HFFc6 (cell line): ENCODE data around the gene CCNL2. TPM values are rescaled to one million over a fixed set of nuclear protein-coding genes. Genes with fewer than 3 reads are reported as not detected.
"Not testable (repeated sequence)": the region's sequence is repeated elsewhere in the genome, so short reads cannot be mapped to it uniquely, and the experiment has no call there.

Source experiments
- DNase-seq: peaks from one replicate; pipeline ENCODE4 v3.0.0-alpha.2; 2018
- H3K27ac Mint-ChIP-seq: 2 replicates; pipeline ENCODE4 v1.8.0; 2020; ENCODE audit warnings: mild to moderate bottlenecking, mixed read lengths
- H3K27me3 Mint-ChIP-seq: 2 replicates; pipeline ENCODE4 v1.8.0; 2021; ENCODE audit warnings: mild to moderate bottlenecking, moderate library complexity, mixed read lengths; ENCODE audit not compliant: insufficient read depth
- H3K36me3 Mint-ChIP-seq: 2 replicates; pipeline ENCODE4 v1.8.0; 2021; ENCODE audit warnings: low read depth, mixed read lengths
- H3K4me1 Mint-ChIP-seq: 2 replicates; pipeline ENCODE4 v1.8.0; 2020; ENCODE audit warnings: low read depth, mixed read lengths
- H3K4me3 Mint-ChIP-seq: 2 replicates; pipeline ENCODE4 v1.8.0; 2020; ENCODE audit warnings: mild to moderate bottlenecking, moderate library complexity, mixed read lengths
- H3K9me3 Mint-ChIP-seq: 2 replicates; pipeline ENCODE4 v1.8.0; 2020; ENCODE audit warnings: mild to moderate bottlenecking, mixed read lengths
- CTCF ChIP-seq: fragments of 200-600 bp; sonication (generic); IDR thresholded peaks from 2 replicates; pipeline ENCODE4 v1.5.0; 2021; ENCODE audit warnings: antibody characterized with exemption, mild to moderate bottlenecking
- long read RNA-seq: library from polyadenylated mRNA; unstranded; transcript quantifications from one replicate; pipeline ENCODE4 v2.0.0, GENCODE V29; 2019
- total RNA-seq, 6 experiments: library from RNA; stranded (reverse); fragmentation: NEBNext Ultra II Directional; extraction: Animal tissue kit (Norgen Biotek cat#: 25700); gene quantifications; 2 replicates in 1 of 6; 3 replicates in 5 of 6; pipeline ENCODE4 v1.2.3, GENCODE V29; 2021

CCNL2 gene
- total RNA-seq: 100 to 1,000 TPM in 5 of 6 experiments, 10 to 100 TPM in 1; 96.2 to 115 (median 104) TPM
- long read RNA-seq, transcript CCNL2-201 (11 exons, 2,305 nt): minor isoform, 5 of 74 reads
- long read RNA-seq, transcript CCNL2-204 (6 exons, 3,082 nt): minor isoform, 9 of 74 reads
- long read RNA-seq, transcript CCNL2-202 (6 exons, 1,186 nt): major isoform, 20 of 74 reads
- long read RNA-seq, partial matches to known transcripts: 3 of 74 reads
- long read RNA-seq, other reads (novel, unspliced or antisense): 35 of 74 reads

GRCh38 chr1:1399187-1399871, at the start of gene CCNL2:
Gene CCNL2 (minus strand): TSS chr1:1399335. CDS start chr1:1399306, 29 bp downstream.
- DNase-seq: peak; percentile 99
- Mint-ChIP-seq H3K27me3 (peaks cover 12% of the 10 kb centered on the region), H3K27ac (peak within 1 kb of the TSS; percentile 88), H3K4me1 (peaks cover 43% of the 10 kb centered on the region), H3K4me3 (peak within 1 kb of the TSS; percentile 91), H3K9me3 (no peaks in the 10 kb centered on the region), H3K36me3 (peaks cover 50% of the 10 kb centered on the region)
- TF ChIP-seq CTCF: peak; percentile 74

DNA sequence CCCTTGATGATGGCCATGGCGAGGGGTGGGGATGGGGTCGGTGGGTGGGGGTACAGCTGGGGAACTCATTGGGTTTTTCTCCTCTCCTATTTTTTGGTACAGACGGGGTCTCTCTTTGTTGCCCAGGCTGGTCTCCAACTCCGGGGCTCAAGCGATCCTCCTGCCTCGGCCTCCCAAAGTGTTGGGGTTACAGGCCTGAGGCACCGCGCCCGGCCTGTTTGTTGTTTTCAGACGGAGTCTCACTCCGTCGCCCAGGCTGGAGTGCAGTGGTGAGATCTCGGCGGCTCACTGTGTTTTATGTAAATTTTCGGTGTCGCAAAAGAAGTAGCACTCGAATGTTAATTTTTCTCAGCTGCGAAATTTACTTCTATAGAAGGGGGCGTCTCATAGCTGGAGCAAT, 47.5 kb upstream of the CCNL2 start:
- H3K9me3 Mint-ChIP-seq, H3K27ac Mint-ChIP-seq, H3K4me1 Mint-ChIP-seq, H3K4me3 Mint-ChIP-seq, H3K36me3 Mint-ChIP-seq, DNase-seq: not testable (repeated sequence)
- peaks cover 12% of the 10 kb centered on the region for H3K27me3 Mint-ChIP-seq

DNA sequence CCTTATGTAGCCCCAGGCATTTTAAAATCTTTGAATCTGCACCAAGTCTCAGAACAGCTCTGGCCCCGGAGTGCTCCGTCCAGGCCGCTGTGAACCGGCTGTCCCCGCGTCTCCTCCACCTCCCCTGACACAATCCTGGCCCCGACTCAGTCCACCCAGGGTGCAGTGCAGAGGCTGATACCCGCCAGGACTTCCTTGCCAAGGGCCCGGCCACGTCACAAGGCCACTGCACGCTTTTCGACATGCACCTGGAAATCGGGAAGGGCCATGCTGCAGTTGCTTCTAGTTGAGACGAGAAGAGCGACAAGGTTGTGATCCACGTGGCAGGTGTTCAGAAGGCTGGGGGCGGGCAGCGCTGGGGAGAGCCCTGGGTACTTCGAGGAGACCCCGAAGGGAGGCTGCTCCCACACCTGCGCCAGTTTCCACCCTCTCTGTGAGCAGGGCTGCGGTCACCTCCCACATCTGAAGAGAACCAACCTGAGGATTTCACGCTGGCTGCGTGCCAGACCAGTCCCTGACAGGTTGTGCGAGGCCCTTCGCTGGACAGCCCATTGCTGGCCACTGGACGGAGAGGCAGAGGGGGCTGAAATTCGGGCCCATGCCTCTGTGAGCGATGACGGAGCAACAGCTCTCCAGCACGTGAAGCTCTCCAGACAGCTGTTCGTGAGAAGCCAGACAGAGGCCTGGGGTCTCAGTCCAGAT, 43.1 kb upstream of the CCNL2 start:
- Mint-ChIP-seq H3K4me1 (no peaks in the 10 kb centered on the region), H3K27me3 (peaks cover 6% of the 10 kb centered on the region), H3K36me3 (no peaks in the 10 kb centered on the region), H3K9me3 (no peaks in the 10 kb centered on the region), H3K27ac (no peak overlapping the region), H3K4me3 (no peak overlapping the region)
- DNase-seq: no peak
- no peak for TF ChIP-seq CTCF

- peak; percentile 88 for TF ChIP-seq CTCF
- Mint-ChIP-seq H3K4me1 (no peaks in the 10 kb centered on the region), H3K9me3 (no peaks in the 10 kb centered on the region), H3K4me3 (no peak overlapping the region), H3K27me3 (peaks cover 8% of the 10 kb centered on the region), H3K27ac (no peak overlapping the region), H3K36me3 (no peaks in the 10 kb centered on the region)
- no peak for DNase-seq
Measured at GRCh38 chr1:1441002-1441888, 42.1 kb upstream of the CCNL2 start.

- peaks cover 9% of the 10 kb centered on the region for H3K27me3 Mint-ChIP-seq
- DNase-seq: no peak
- no peaks in the 10 kb centered on the region for H3K9me3 Mint-ChIP-seq
- H3K36me3 Mint-ChIP-seq: no peaks in the 10 kb centered on the region
- H3K4me3 Mint-ChIP-seq: no peak overlapping the region
- no peak for TF ChIP-seq CTCF
- H3K27ac Mint-ChIP-seq: no peak overlapping the region
- H3K4me1 Mint-ChIP-seq: no peaks in the 10 kb centered on the region
Measured at GRCh38 chr1:1440262-1441001, 41.3 kb upstream of the CCNL2 start.
